IMR-90 (cell line): Measurements from ENCODE around the gene IRF5. TPM values are rescaled to one million over a fixed set of nuclear protein-coding genes. Genes with fewer than 3 reads are reported as not detected.
A peak's percentile ranks its signal among the peaks of the same experiment; 100 is the strongest.

Experiments used
- ATAC-seq: fragments of 200-7000 bp; cut with Tn5 transposase; 2 replicates; pipeline ENCODE4 v1.9.1; 2020; ENCODE audit warnings: low read depth, mild to moderate bottlenecking, moderate library complexity
- BruUV-seq: library from RNA; stranded (reverse); fragments of 400-500 nt; replicated peaks from 2 replicates; lab custom pipeline; 2021; lab: Mats Ljungman, UMichigan
- CTCF ChIA-PET: fragments of 300-600 bp; formaldehyde crosslinking; extraction: SDS; loops from one replicate; lab custom pipeline; 2021; ENCODE audit warnings: antibody characterized with exemption; lab: Yijun Ruan, JAX
- POLR2A ChIA-PET: fragments of 300-600 bp; sonication (Branson Sonifier 250); formaldehyde crosslinking; loops from one replicate; lab custom pipeline; 2022; ENCODE audit warnings: antibody characterized with exemption; ENCODE audit not compliant: unreplicated experiment; lab: Charles Lee
- DNase-seq: peaks from one replicate; pipeline ENCODE4 v3.0.0; 2013
- H2AFZ ChIP-seq: replicated peaks from 2 replicates; pipeline ENCODE3; 2013; ENCODE audit warnings: low read length, mild to moderate bottlenecking; ENCODE audit not compliant: poor library complexity
- H2AK5ac ChIP-seq: 2 replicates; pipeline ENCODE4 v1.6.1; 2013; ENCODE audit warnings: low read depth, low read length, inconsistent platforms
- H2AK9ac ChIP-seq: replicated peaks from 2 replicates; pipeline ENCODE3; 2013; ENCODE audit warnings: mild to moderate bottlenecking, low read depth, low read length, moderate library complexity; ENCODE audit not compliant: poor library complexity
- H2BK120ac ChIP-seq: 2 replicates; pipeline ENCODE4 v1.6.1; 2013; ENCODE audit warnings: low read depth, low read length, inconsistent platforms
- H2BK15ac ChIP-seq: 3 replicates; pipeline ENCODE4 v1.6.1; 2013; ENCODE audit warnings: low read depth, low read length, inconsistent platforms
- H2BK20ac ChIP-seq: 2 replicates; pipeline ENCODE4 v1.6.1; 2013; ENCODE audit warnings: low read depth, mild to moderate bottlenecking, inconsistent platforms, low read length, moderate library complexity
- H2BK5ac ChIP-seq: 2 replicates; pipeline ENCODE4 v1.6.1; 2013; ENCODE audit warnings: mild to moderate bottlenecking, low read depth, low read length, inconsistent platforms; ENCODE audit not compliant: poor library complexity, severe bottlenecking
- H3K14ac ChIP-seq: replicated peaks from 2 replicates; pipeline ENCODE4 v1.6.1; 2013; ENCODE audit warnings: low read depth, low read length, inconsistent platforms
- H3K18ac ChIP-seq: 2 replicates; pipeline ENCODE4 v1.6.1; 2013; ENCODE audit warnings: low read depth, low read length, control low read depth
- H3K23ac ChIP-seq: 2 replicates; pipeline ENCODE4 v1.6.1; 2013; ENCODE audit warnings: low read depth, low read length, inconsistent platforms
- H3K27ac ChIP-seq: 2 replicates; pipeline ENCODE4 v1.5.1; 2013; ENCODE audit warnings: mild to moderate bottlenecking, control low read depth, low read length; ENCODE audit not compliant: insufficient read depth
- H3K27me3 ChIP-seq: 2 replicates; pipeline ENCODE4 v1.6.1; 2013; ENCODE audit warnings: low read length; ENCODE audit not compliant: control insufficient read depth, insufficient read depth
- H3K36me3 ChIP-seq: 2 replicates; pipeline ENCODE4 v1.6.1; 2013; ENCODE audit warnings: low read length, mixed read lengths; ENCODE audit not compliant: control insufficient read depth, insufficient read depth
- H3K4ac ChIP-seq: 2 replicates; pipeline ENCODE4 v1.6.1; 2013; ENCODE audit warnings: low read depth, low read length, inconsistent platforms
- H3K4me1 ChIP-seq: 2 replicates; pipeline ENCODE4 v1.6.1; 2013; ENCODE audit warnings: low read length, mixed read lengths; ENCODE audit not compliant: control insufficient read depth, insufficient read depth
- H3K4me2 ChIP-seq: 2 replicates; pipeline ENCODE4 v1.6.1; 2013; ENCODE audit warnings: low read depth, mild to moderate bottlenecking, control low read depth, low read length, moderate library complexity
- H3K4me3 ChIP-seq: 2 replicates; pipeline ENCODE4 v1.5.1; 2013; ENCODE audit warnings: low read depth, mild to moderate bottlenecking, control low read depth, low read length, moderate library complexity; ENCODE audit not compliant: insufficient read depth
- H3K56ac ChIP-seq: 2 replicates; pipeline ENCODE4 v1.6.1; 2013; ENCODE audit warnings: low read length, inconsistent platforms; ENCODE audit not compliant: insufficient read depth; ENCODE audit errors: extremely low read depth
- H3K79me1 ChIP-seq, 2 experiments: 2 replicates each; pipeline ENCODE4 v1.6.1; 2013; ENCODE audit warnings: low read length in 2 of 2, inconsistent platforms in 1 of 2, low read depth in 1 of 2
- H3K9ac ChIP-seq: 2 replicates; pipeline ENCODE4 v1.6.1; 2013; ENCODE audit warnings: low read depth, low read length, control low read depth
- H3K9me1 ChIP-seq: 2 replicates; pipeline ENCODE4 v1.6.1; 2013; ENCODE audit warnings: low read length, inconsistent platforms; ENCODE audit not compliant: insufficient read depth
- H3K9me3 ChIP-seq: 2 replicates; pipeline ENCODE4 v1.6.1; 2013; ENCODE audit warnings: low read length; ENCODE audit not compliant: control insufficient read depth, insufficient read depth
- H4K20me1 ChIP-seq: 2 replicates; pipeline ENCODE4 v1.6.1; 2013; ENCODE audit warnings: low read length, inconsistent platforms; ENCODE audit not compliant: insufficient read depth
- H4K5ac ChIP-seq: 2 replicates; pipeline ENCODE4 v1.6.1; 2013; ENCODE audit warnings: mild to moderate bottlenecking, low read depth, low read length, control low read depth
- H4K8ac ChIP-seq, 2 experiments: 2 replicates each; pipeline ENCODE4 v1.6.1; 2013; ENCODE audit warnings: low read depth in 2 of 2, low read length in 2 of 2, control low read depth in 1 of 2, inconsistent platforms in 1 of 2
- H4K91ac ChIP-seq: 2 replicates; pipeline ENCODE4 v1.6.1; 2013; ENCODE audit warnings: low read depth, low read length, inconsistent platforms; ENCODE audit not compliant: insufficient read depth
- BHLHE40 ChIP-seq: fragments of 150-350 bp; IDR thresholded peaks from 2 replicates; pipeline ENCODE4 v1.6.1; 2016; ENCODE audit warnings: mild to moderate bottlenecking, low read depth, low read length
- RAD21 ChIP-seq: IDR thresholded peaks from 2 replicates; pipeline ENCODE4 v1.6.1; 2012; ENCODE audit warnings: low read length, improper control_type of control experiment
- SMC3 ChIP-seq: fragments of 150-350 bp; IDR thresholded peaks from 2 replicates; pipeline ENCODE4 v1.6.1; 2016; ENCODE audit warnings: low read depth, mild to moderate bottlenecking, antibody characterized with exemption, low read length, moderate library complexity
- WGBS, 2 experiments: methylation state at CpG; one replicate each; pipeline versions ENCODE4 v1.1.5 to v1.1.7; 2013; ENCODE audit warnings: missing lambda C conversion rate in 2 of 2; ENCODE audit not compliant: insufficient read length in 1 of 2; ENCODE audit errors: extremely low coverage in 2 of 2; 5-methylcytosine and 5-hydroxymethylcytosine counted together
- dilution Hi-C: fragments of 300-500 bp; cut with HindIII; formaldehyde crosslinking; loops from one replicate; pipeline ENCODE4 v1.14.3; 2018; ENCODE audit warnings: low sequenced_read_pairs; ENCODE audit not compliant: unreplicated experiment
- in situ Hi-C: fragments of 300-500 bp; cut with MboI; formaldehyde crosslinking; loops from 3 replicates; pipeline ENCODE4 v1.14.3; 2019; ENCODE audit warnings: low sequenced_read_pairs, inconsistent platforms, mixed read lengths
- intact Hi-C: fragments of 100-400 bp; cut with micrococcal nuclease; formaldehyde crosslinking; loops from 2 replicates; pipeline ENCODE4 v1.10.0; 2022
- polyA plus RNA-seq, 3 experiments: library from polyadenylated mRNA; depleted of rRNA; stranded (reverse); fragments of >200 nt; gene quantifications; 2 replicates each; pipeline ENCODE4 v1.2.3, GENCODE V29; 2012; ENCODE audit warnings: low replicate concordance in 1 of 3
- total RNA-seq: library from RNA; depleted of rRNA; stranded (reverse); fragments of >200 nt; gene quantifications from 2 replicates; pipeline ENCODE4 v1.2.3, GENCODE V29; 2012
- TF ChIP-seq, protein P1 (sequence below): fragments of 150-350 bp; IDR thresholded peaks from 2 replicates; pipeline ENCODE4 v1.6.1; 2016; ENCODE audit warnings: low read depth, mild to moderate bottlenecking, low read length, moderate library complexity, borderline replicate concordance
- TF ChIP-seq, protein P2 (sequence below): conservative IDR thresholded peaks from 2 replicates; pipeline ENCODE4 v1.5.1; 2012; ENCODE audit warnings: mild to moderate bottlenecking, low read depth, low read length, improper control_type of control experiment
- TF ChIP-seq, protein P3 (sequence below): fragments of 150-350 bp; IDR thresholded peaks from 2 replicates; pipeline ENCODE4 v1.6.1; 2017; ENCODE audit warnings: mild to moderate bottlenecking, antibody characterized with exemption, low read length, low read depth

Gene IRF5
- total and polyA plus RNA-seq, 2 of the 4 experiments (the other 2 are of a cell fraction): 0.14 to 0.18 TPM

DNA sequence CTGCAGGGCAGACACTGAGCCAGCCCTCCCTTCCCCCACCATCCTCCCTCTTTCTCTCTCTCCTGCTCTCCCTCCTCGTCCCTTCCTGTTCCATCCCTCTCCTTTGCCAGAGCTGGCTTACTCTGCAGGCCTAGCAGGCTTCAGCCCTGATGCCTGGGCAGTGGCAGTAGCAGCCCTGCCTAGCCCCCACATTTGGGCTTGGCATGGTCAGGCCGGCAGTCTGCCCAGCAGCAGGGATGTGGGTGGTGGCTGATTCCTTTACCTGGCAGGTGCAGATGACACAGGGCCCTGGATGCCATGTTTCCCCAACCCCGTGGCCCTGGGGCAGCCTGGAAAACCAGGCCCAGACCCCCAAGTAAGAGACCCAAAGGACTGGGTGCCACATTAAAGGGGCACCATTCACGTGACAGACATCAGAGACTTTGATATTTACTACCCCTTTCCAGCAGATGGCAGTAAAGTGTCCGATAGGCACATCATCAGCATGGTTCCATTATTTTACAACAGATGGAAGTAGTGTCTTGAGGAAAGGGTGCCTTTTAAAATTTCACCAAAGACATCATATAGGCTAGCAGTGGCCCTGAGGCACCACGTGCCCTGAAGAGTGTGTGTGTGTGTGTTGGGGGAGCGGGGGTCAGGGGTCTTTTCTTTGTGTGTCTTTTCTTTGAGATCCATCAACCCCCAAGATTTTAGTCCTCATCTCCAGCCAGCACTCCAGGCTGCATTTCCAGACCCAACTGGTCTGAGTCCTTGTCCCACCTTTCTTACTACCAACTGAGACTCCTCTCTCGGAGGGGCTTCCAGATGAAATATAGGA is 33.1 kb upstream of the IRF5 start:
- WGBS, 2 experiments: no CpG with 5 or more reads among the region's 8 CpGs
- Histone ChIP-seq H3K4ac (no peak overlapping the region), H3K27me3 (peaks cover 34% of the 10 kb centered on the region), H3K56ac (no peak overlapping the region), H2AK9ac (no peak overlapping the region), H2BK120ac (no peak overlapping the region), H3K79me1 (no peaks in the 10 kb centered on the region), H3K4me2 (no peak overlapping the region), H3K23ac (no peak overlapping the region), H2AK5ac (no peak overlapping the region), H2BK15ac (no peak overlapping the region), H2AFZ (no peak overlapping the region), H3K27ac (no peak overlapping the region), H4K5ac (no peak overlapping the region), H3K18ac (no peak overlapping the region), H2BK5ac (no peak overlapping the region), H3K4me3 (no peak overlapping the region), H4K91ac (no peak overlapping the region), H4K20me1 (no peaks in the 10 kb centered on the region), H3K9ac (no peak overlapping the region), H4K8ac (no peak overlapping the region), H3K9me1 (no peaks in the 10 kb centered on the region), H2BK20ac (no peak overlapping the region), H3K14ac (no peak overlapping the region), H3K4me1 (no peaks in the 10 kb centered on the region), H3K36me3 (no peaks in the 10 kb centered on the region), H3K9me3 (no peaks in the 10 kb centered on the region; the same call in 1 of the 2 replicates)
- ATAC-seq: peak; percentile 78
- ChIA-PET POLR2A (no interaction called here), CTCF (no interaction called here)
- DNase-seq: peak; percentile 56
- BruUV-seq: no TSS peak
- in situ Hi-C loops (loop anchor here (5.0 kb wide), 1 partner anchor 188 kb away; no protein-coding TSS in a partner anchor), intact Hi-C loops (loop anchor here (1.0 kb wide), 1 partner anchor 187 kb away; no protein-coding TSS in a partner anchor), dilution Hi-C loops (no loop called here)
- TF ChIP-seq BHLHE40: peak; percentile 88
- peak; percentile 66 for TF ChIP-seq SMC3
- TF ChIP-seq, protein P1, sequence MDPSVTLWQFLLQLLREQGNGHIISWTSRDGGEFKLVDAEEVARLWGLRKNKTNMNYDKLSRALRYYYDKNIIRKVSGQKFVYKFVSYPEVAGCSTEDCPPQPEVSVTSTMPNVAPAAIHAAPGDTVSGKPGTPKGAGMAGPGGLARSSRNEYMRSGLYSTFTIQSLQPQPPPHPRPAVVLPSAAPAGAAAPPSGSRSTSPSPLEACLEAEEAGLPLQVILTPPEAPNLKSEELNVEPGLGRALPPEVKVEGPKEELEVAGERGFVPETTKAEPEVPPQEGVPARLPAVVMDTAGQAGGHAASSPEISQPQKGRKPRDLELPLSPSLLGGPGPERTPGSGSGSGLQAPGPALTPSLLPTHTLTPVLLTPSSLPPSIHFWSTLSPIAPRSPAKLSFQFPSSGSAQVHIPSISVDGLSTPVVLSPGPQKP: no peak
- peak; percentile 71 for TF ChIP-seq RAD21
- TF ChIP-seq, protein P2, sequence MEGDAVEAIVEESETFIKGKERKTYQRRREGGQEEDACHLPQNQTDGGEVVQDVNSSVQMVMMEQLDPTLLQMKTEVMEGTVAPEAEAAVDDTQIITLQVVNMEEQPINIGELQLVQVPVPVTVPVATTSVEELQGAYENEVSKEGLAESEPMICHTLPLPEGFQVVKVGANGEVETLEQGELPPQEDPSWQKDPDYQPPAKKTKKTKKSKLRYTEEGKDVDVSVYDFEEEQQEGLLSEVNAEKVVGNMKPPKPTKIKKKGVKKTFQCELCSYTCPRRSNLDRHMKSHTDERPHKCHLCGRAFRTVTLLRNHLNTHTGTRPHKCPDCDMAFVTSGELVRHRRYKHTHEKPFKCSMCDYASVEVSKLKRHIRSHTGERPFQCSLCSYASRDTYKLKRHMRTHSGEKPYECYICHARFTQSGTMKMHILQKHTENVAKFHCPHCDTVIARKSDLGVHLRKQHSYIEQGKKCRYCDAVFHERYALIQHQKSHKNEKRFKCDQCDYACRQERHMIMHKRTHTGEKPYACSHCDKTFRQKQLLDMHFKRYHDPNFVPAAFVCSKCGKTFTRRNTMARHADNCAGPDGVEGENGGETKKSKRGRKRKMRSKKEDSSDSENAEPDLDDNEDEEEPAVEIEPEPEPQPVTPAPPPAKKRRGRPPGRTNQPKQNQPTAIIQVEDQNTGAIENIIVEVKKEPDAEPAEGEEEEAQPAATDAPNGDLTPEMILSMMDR: peak; percentile 72
- TF ChIP-seq, protein P3, sequence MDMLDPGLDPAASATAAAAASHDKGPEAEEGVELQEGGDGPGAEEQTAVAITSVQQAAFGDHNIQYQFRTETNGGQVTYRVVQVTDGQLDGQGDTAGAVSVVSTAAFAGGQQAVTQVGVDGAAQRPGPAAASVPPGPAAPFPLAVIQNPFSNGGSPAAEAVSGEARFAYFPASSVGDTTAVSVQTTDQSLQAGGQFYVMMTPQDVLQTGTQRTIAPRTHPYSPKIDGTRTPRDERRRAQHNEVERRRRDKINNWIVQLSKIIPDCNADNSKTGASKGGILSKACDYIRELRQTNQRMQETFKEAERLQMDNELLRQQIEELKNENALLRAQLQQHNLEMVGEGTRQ: peak; percentile 58; the same call in 1 of the 2 replicates
